IMR-90 (cell line): ENCODE measurements around the gene ADAP1. TPM values are rescaled to one million over a fixed set of nuclear protein-coding genes. Genes with fewer than 3 reads are reported as not detected.

Experiments used
- ATAC-seq: fragments of 200-7000 bp; cut with Tn5 transposase; 2 replicates; pipeline ENCODE4 v1.9.1; 2020; ENCODE audit warnings: low read depth, mild to moderate bottlenecking, moderate library complexity
- BruUV-seq: library from RNA; stranded (reverse); fragments of 400-500 nt; replicated peaks from 2 replicates; lab custom pipeline; 2021; lab: Mats Ljungman, UMichigan
- CTCF ChIA-PET: fragments of 300-600 bp; formaldehyde crosslinking; extraction: SDS; loops from one replicate; lab custom pipeline; 2021; ENCODE audit warnings: antibody characterized with exemption; lab: Yijun Ruan, JAX
- POLR2A ChIA-PET: fragments of 300-600 bp; sonication (Branson Sonifier 250); formaldehyde crosslinking; loops from one replicate; lab custom pipeline; 2022; ENCODE audit warnings: antibody characterized with exemption; ENCODE audit not compliant: unreplicated experiment; lab: Charles Lee
- DNase-seq: peaks from one replicate; pipeline ENCODE4 v3.0.0; 2013
- H2AFZ ChIP-seq: replicated peaks from 2 replicates; pipeline ENCODE3; 2013; ENCODE audit warnings: low read length, mild to moderate bottlenecking; ENCODE audit not compliant: poor library complexity
- H2AK5ac ChIP-seq: 2 replicates; pipeline ENCODE4 v1.6.1; 2013; ENCODE audit warnings: low read depth, low read length, inconsistent platforms
- H2AK9ac ChIP-seq: replicated peaks from 2 replicates; pipeline ENCODE3; 2013; ENCODE audit warnings: mild to moderate bottlenecking, low read depth, low read length, moderate library complexity; ENCODE audit not compliant: poor library complexity
- H2BK120ac ChIP-seq: 2 replicates; pipeline ENCODE4 v1.6.1; 2013; ENCODE audit warnings: low read depth, low read length, inconsistent platforms
- H2BK15ac ChIP-seq: 3 replicates; pipeline ENCODE4 v1.6.1; 2013; ENCODE audit warnings: low read depth, low read length, inconsistent platforms
- H2BK20ac ChIP-seq: 2 replicates; pipeline ENCODE4 v1.6.1; 2013; ENCODE audit warnings: low read depth, mild to moderate bottlenecking, inconsistent platforms, low read length, moderate library complexity
- H2BK5ac ChIP-seq: 2 replicates; pipeline ENCODE4 v1.6.1; 2013; ENCODE audit warnings: mild to moderate bottlenecking, low read depth, low read length, inconsistent platforms; ENCODE audit not compliant: poor library complexity, severe bottlenecking
- H3K14ac ChIP-seq: replicated peaks from 2 replicates; pipeline ENCODE4 v1.6.1; 2013; ENCODE audit warnings: low read depth, low read length, inconsistent platforms
- H3K18ac ChIP-seq: 2 replicates; pipeline ENCODE4 v1.6.1; 2013; ENCODE audit warnings: low read depth, low read length, control low read depth
- H3K23ac ChIP-seq: 2 replicates; pipeline ENCODE4 v1.6.1; 2013; ENCODE audit warnings: low read depth, low read length, inconsistent platforms
- H3K27ac ChIP-seq: 2 replicates; pipeline ENCODE4 v1.5.1; 2013; ENCODE audit warnings: mild to moderate bottlenecking, control low read depth, low read length; ENCODE audit not compliant: insufficient read depth
- H3K27me3 ChIP-seq: 2 replicates; pipeline ENCODE4 v1.6.1; 2013; ENCODE audit warnings: low read length; ENCODE audit not compliant: control insufficient read depth, insufficient read depth
- H3K36me3 ChIP-seq: 2 replicates; pipeline ENCODE4 v1.6.1; 2013; ENCODE audit warnings: low read length, mixed read lengths; ENCODE audit not compliant: control insufficient read depth, insufficient read depth
- H3K4ac ChIP-seq: 2 replicates; pipeline ENCODE4 v1.6.1; 2013; ENCODE audit warnings: low read depth, low read length, inconsistent platforms
- H3K4me1 ChIP-seq: 2 replicates; pipeline ENCODE4 v1.6.1; 2013; ENCODE audit warnings: low read length, mixed read lengths; ENCODE audit not compliant: control insufficient read depth, insufficient read depth
- H3K4me2 ChIP-seq: 2 replicates; pipeline ENCODE4 v1.6.1; 2013; ENCODE audit warnings: low read depth, mild to moderate bottlenecking, control low read depth, low read length, moderate library complexity
- H3K4me3 ChIP-seq: 2 replicates; pipeline ENCODE4 v1.5.1; 2013; ENCODE audit warnings: low read depth, mild to moderate bottlenecking, control low read depth, low read length, moderate library complexity; ENCODE audit not compliant: insufficient read depth
- H3K56ac ChIP-seq: 2 replicates; pipeline ENCODE4 v1.6.1; 2013; ENCODE audit warnings: low read length, inconsistent platforms; ENCODE audit not compliant: insufficient read depth; ENCODE audit errors: extremely low read depth
- H3K79me1 ChIP-seq, 2 experiments: 2 replicates each; pipeline ENCODE4 v1.6.1; 2013; ENCODE audit warnings: low read length in 2 of 2, inconsistent platforms in 1 of 2, low read depth in 1 of 2
- H3K9ac ChIP-seq: 2 replicates; pipeline ENCODE4 v1.6.1; 2013; ENCODE audit warnings: low read depth, low read length, control low read depth
- H3K9me1 ChIP-seq: 2 replicates; pipeline ENCODE4 v1.6.1; 2013; ENCODE audit warnings: low read length, inconsistent platforms; ENCODE audit not compliant: insufficient read depth
- H3K9me3 ChIP-seq: 2 replicates; pipeline ENCODE4 v1.6.1; 2013; ENCODE audit warnings: low read length; ENCODE audit not compliant: control insufficient read depth, insufficient read depth
- H4K20me1 ChIP-seq: 2 replicates; pipeline ENCODE4 v1.6.1; 2013; ENCODE audit warnings: low read length, inconsistent platforms; ENCODE audit not compliant: insufficient read depth
- H4K5ac ChIP-seq: 2 replicates; pipeline ENCODE4 v1.6.1; 2013; ENCODE audit warnings: mild to moderate bottlenecking, low read depth, low read length, control low read depth
- H4K8ac ChIP-seq, 2 experiments: 2 replicates each; pipeline ENCODE4 v1.6.1; 2013; ENCODE audit warnings: low read depth in 2 of 2, low read length in 2 of 2, control low read depth in 1 of 2, inconsistent platforms in 1 of 2
- H4K91ac ChIP-seq: 2 replicates; pipeline ENCODE4 v1.6.1; 2013; ENCODE audit warnings: low read depth, low read length, inconsistent platforms; ENCODE audit not compliant: insufficient read depth
- FOS ChIP-seq: fragments of 150-350 bp; IDR thresholded peaks from 2 replicates; pipeline ENCODE4 v1.6.1; 2016; ENCODE audit warnings: low read depth, low read length
- MAFK ChIP-seq: IDR thresholded peaks from 2 replicates; pipeline ENCODE4 v1.6.1; 2012; ENCODE audit warnings: low read depth, low read length, improper control_type of control experiment
- POLR2A ChIP-seq: IDR thresholded peaks from 2 replicates; pipeline ENCODE4 v1.6.1; 2012; ENCODE audit warnings: mild to moderate bottlenecking, low read depth, low read length
- SMC3 ChIP-seq: fragments of 150-350 bp; IDR thresholded peaks from 2 replicates; pipeline ENCODE4 v1.6.1; 2016; ENCODE audit warnings: low read depth, mild to moderate bottlenecking, antibody characterized with exemption, low read length, moderate library complexity
- WGBS, 2 experiments: methylation state at CpG; one replicate each; pipeline versions ENCODE4 v1.1.5 to v1.1.7; 2013; ENCODE audit warnings: missing lambda C conversion rate in 2 of 2; ENCODE audit not compliant: insufficient read length in 1 of 2; ENCODE audit errors: extremely low coverage in 2 of 2; 5-methylcytosine and 5-hydroxymethylcytosine counted together
- dilution Hi-C: fragments of 300-500 bp; cut with HindIII; formaldehyde crosslinking; loops from one replicate; pipeline ENCODE4 v1.14.3; 2018; ENCODE audit warnings: low sequenced_read_pairs; ENCODE audit not compliant: unreplicated experiment
- in situ Hi-C: fragments of 300-500 bp; cut with MboI; formaldehyde crosslinking; loops from 3 replicates; pipeline ENCODE4 v1.14.3; 2019; ENCODE audit warnings: low sequenced_read_pairs, inconsistent platforms, mixed read lengths
- intact Hi-C: fragments of 100-400 bp; cut with micrococcal nuclease; formaldehyde crosslinking; loops from 2 replicates; pipeline ENCODE4 v1.10.0; 2022
- polyA plus RNA-seq, 3 experiments: library from polyadenylated mRNA; depleted of rRNA; stranded (reverse); fragments of >200 nt; gene quantifications; 2 replicates each; pipeline ENCODE4 v1.2.3, GENCODE V29; 2012; ENCODE audit warnings: low replicate concordance in 1 of 3
- total RNA-seq: library from RNA; depleted of rRNA; stranded (reverse); fragments of >200 nt; gene quantifications from 2 replicates; pipeline ENCODE4 v1.2.3, GENCODE V29; 2012
- TF ChIP-seq, protein P1 (sequence below): conservative IDR thresholded peaks from 2 replicates; pipeline ENCODE4 v1.5.1; 2012; ENCODE audit warnings: mild to moderate bottlenecking, low read depth, low read length, improper control_type of control experiment

Gene ADAP1
- total and polyA plus RNA-seq, 2 of the 4 experiments (the other 2 are of a cell fraction): 1.4 to 2.0 TPM

DNA sequence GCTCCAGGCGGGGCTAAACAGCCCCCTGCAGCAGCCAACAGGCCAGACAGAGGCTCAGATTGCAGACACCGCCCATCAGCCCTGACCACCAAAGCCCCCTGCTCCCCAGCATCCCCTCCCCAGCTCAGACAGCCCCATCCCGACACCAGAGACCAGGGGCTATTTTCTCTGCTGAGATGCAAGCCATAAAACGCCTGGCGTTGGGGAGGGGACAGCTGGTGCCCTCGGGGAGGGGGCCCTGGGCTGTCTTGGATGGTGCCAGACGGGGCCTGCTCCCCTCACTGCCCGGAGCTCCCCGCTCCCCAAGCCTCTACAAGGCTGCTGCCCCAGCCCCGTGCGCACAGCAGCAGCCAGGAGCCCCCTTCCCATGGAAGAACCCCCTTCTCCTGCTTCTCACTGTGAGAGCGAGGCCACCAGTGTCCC lies 46.3 kb downstream of the ADAP1 start:
- in situ Hi-C loops: no loop called here
- dilution Hi-C loops: no loop called here
- Histone ChIP-seq H3K56ac (no peak overlapping the region), H3K23ac (no peak overlapping the region), H4K91ac (no peak overlapping the region), H3K9ac (no peak overlapping the region), H4K5ac (no peak overlapping the region), H2BK20ac (no peak overlapping the region), H3K4me1 (peaks cover 5% of the 10 kb centered on the region; the same call in 1 of the 2 replicates), H3K27ac (no peak overlapping the region), H2AFZ (no peak overlapping the region), H4K8ac (no peak overlapping the region; a peak in 1 of 4 replicates), H2BK15ac (no peak overlapping the region), H2AK9ac (no peak overlapping the region), H3K36me3 (no peaks in the 10 kb centered on the region), H2BK120ac (no peak overlapping the region), H2BK5ac (no peak overlapping the region), H3K9me3 (no peaks in the 10 kb centered on the region), H2AK5ac (no peak overlapping the region), H3K14ac (no peak overlapping the region), H3K79me1 (no peaks in the 10 kb centered on the region), H3K27me3 (no peaks in the 10 kb centered on the region; the same call in 1 of the 2 replicates), H3K9me1 (no peaks in the 10 kb centered on the region), H3K4me3 (no peak overlapping the region), H3K4ac (no peak overlapping the region), H3K4me2 (no peak overlapping the region), H4K20me1 (no peaks in the 10 kb centered on the region; the same call in 1 of the 2 replicates), H3K18ac (no peak overlapping the region)
- BruUV-seq: no TSS peak
- no peak for TF ChIP-seq POLR2A
- TF ChIP-seq, protein P1, sequence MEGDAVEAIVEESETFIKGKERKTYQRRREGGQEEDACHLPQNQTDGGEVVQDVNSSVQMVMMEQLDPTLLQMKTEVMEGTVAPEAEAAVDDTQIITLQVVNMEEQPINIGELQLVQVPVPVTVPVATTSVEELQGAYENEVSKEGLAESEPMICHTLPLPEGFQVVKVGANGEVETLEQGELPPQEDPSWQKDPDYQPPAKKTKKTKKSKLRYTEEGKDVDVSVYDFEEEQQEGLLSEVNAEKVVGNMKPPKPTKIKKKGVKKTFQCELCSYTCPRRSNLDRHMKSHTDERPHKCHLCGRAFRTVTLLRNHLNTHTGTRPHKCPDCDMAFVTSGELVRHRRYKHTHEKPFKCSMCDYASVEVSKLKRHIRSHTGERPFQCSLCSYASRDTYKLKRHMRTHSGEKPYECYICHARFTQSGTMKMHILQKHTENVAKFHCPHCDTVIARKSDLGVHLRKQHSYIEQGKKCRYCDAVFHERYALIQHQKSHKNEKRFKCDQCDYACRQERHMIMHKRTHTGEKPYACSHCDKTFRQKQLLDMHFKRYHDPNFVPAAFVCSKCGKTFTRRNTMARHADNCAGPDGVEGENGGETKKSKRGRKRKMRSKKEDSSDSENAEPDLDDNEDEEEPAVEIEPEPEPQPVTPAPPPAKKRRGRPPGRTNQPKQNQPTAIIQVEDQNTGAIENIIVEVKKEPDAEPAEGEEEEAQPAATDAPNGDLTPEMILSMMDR: no peak
- TF ChIP-seq MAFK: no peak
- no peak for TF ChIP-seq FOS
- TF ChIP-seq SMC3: no peak
- no peak for DNase-seq
- ChIA-PET POLR2A (no interaction called here), CTCF (no interaction called here)
- WGBS, 2 experiments: 83% methylated on average over 1 of the region's 12 CpGs; no CpG with 5 or more reads in 1 of the 2 experiments
- intact Hi-C loops: loop anchor here (2.0 to 10.0 kb wide), 2 partner anchors 137 to 157 kb away; partner anchors contain the start of gene GPR146
- ATAC-seq: no peak
